Hepatocyte (in vitro differentiated cells): ENCODE results near the gene USP47.

Source experiments
- CTCF ChIP-seq: fragments of 200-600 bp; sonication (generic); IDR thresholded peaks from 2 replicates; pipeline ENCODE4 v1.5.1; 2016; ENCODE audit warnings: antibody characterized with exemption, mild to moderate bottlenecking; ENCODE audit not compliant: poor library complexity
- EZH2 ChIP-seq: fragments of 200-600 bp; sonication (generic); IDR thresholded peaks from 2 replicates; pipeline ENCODE4 v1.6.1; 2016; ENCODE audit warnings: antibody characterized with exemption, mild to moderate bottlenecking, borderline replicate concordance
- EZH2phosphoT487 ChIP-seq: fragments of 200-600 bp; sonication (generic); IDR thresholded peaks from one replicate; pipeline ENCODE4 v1.6.1; 2018; ENCODE audit warnings: antibody characterized with exemption, mild to moderate bottlenecking, low read depth, moderate library complexity; ENCODE audit not compliant: unreplicated experiment, severe bottlenecking

GRCh38 chr11:11913395-11913794 lies 71.6 kb downstream of the USP47 start:
- TF ChIP-seq EZH2: no peak
- TF ChIP-seq CTCF: no peak
- no peak for TF ChIP-seq EZH2phosphoT487
